ENCODE measurements around the gene CCDC85C. TPM values are rescaled to one million over a fixed set of nuclear protein-coding genes. Genes with fewer than 3 reads are reported as not detected.

The CCDC85C gene
- total RNA-seq, 1 experiment from 2014 or later = 42.3 TPM

DNA sequence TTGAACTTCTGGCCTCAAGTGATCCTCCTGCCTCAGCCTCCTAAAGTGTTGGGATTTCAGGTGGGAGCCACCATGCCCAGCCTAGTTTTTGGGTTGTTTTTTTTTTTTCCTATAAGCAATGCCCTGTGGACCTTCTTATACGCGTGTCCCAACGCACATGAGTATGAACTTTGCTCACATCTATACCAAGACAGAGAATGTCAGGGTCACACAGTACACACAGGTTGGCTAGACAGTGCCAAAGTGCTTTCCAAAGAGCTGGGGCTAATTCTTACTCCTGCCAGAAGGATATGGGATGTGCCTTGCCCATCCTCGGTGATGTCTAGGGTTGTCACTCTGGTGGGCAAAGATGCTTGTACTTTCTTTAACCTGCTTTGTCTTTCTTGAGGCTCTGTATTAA is 7.6 kb upstream of the CCDC85C start:
- no peaks in the 10 kb centered on the region for H3K9me2 ChIP-seq (ENCODE audit: insufficient read depth)
- ChIA-PET CTCF (no interaction called here), RAD21 (ENCODE audit: low non-redundant PET in 1 of 2, low total read pairs in 2 of 2, uncharacterized antibody in 2 of 2, unreplicated experiment in 2 of 2) (no interaction called here), POLR2A (no interaction called here)
- H3K36me3 ChIP-seq (ENCODE audit: control insufficient read depth in 1 of 2, insufficient read depth in 2 of 2, low read length in 2 of 2) = no peaks in the 10 kb centered on the region
- no TSS peak for BruUV-seq (replicated peaks)
- intact Hi-C loops (cut with micrococcal nuclease) = no loop called here
- no peaks in the 10 kb centered on the region for H3K79me2 ChIP-seq (ENCODE audit: insufficient read depth, low read length)
- no peak for TF ChIP-seq JUND (IDR thresholded peaks at IDR 0.05)
- H3K9ac ChIP-seq (ENCODE audit: low read length) = no peak overlapping the region
- H2AFZ ChIP-seq (ENCODE audit: low read depth, low read length, poor library complexity, severe bottlenecking) = no peak overlapping the region
- peaks cover 4 to 5% of the 10 kb centered on the region in 2 experiments; a peak in 3 of 4 replicates for H3K4me1 ChIP-seq (ENCODE audit: control insufficient read depth in 1 of 2, insufficient read depth in 2 of 2, low read length in 2 of 2)
- H3K27me3 ChIP-seq (ENCODE audit: insufficient read depth, low read length) = 0 out of 2 replicates have a peak, but pooled peaks cover 3% of the 10 kb centered on the region
- H3K4me3 ChIP-seq (replicated peaks in 1 of 2; ENCODE audit: low read depth in 1 of 2, low read length in 2 of 2) = no peak overlapping the region
- H3K27ac ChIP-seq (ENCODE audit: low read depth, low read length) = no peak overlapping the region
- DNase-seq (ENCODE audit: low read depth, low spot score) (no peak), ATAC-seq (no peak)
- H3K9me3 ChIP-seq (ENCODE audit: control insufficient read depth in 1 of 2, insufficient read depth in 1 of 2, low read depth in 1 of 2, low read length in 2 of 2) = no peaks in the 10 kb centered on the region
- H4K20me1 ChIP-seq (ENCODE audit: insufficient read depth) = no peaks in the 10 kb centered on the region
- no peak overlapping the region for H3K4me2 ChIP-seq (ENCODE audit: low read length)

GRCh38 chr14:99609245-99610170 is 5.5 kb upstream of the CCDC85C start:
- ChIA-PET POLR2A (no interaction called here), RAD21 (ENCODE audit: low non-redundant PET in 1 of 2, low total read pairs in 2 of 2, uncharacterized antibody in 2 of 2, unreplicated experiment in 2 of 2) (no interaction called here), CTCF (no interaction called here)
- Histone ChIP-seq H3K27ac (ENCODE audit: low read depth, low read length) (no peak overlapping the region), H3K36me3 (ENCODE audit: control insufficient read depth in 1 of 2, insufficient read depth in 2 of 2, low read length in 2 of 2) (no peaks in the 10 kb centered on the region), H3K9me2 (ENCODE audit: insufficient read depth) (no peaks in the 10 kb centered on the region), H3K9me3 (ENCODE audit: control insufficient read depth in 1 of 2, insufficient read depth in 1 of 2, low read depth in 1 of 2, low read length in 2 of 2) (no peaks in the 10 kb centered on the region), H2AFZ (ENCODE audit: low read depth, low read length, poor library complexity, severe bottlenecking) (no peak overlapping the region), H3K79me2 (ENCODE audit: insufficient read depth, low read length) (no peaks in the 10 kb centered on the region), H3K4me1 (ENCODE audit: control insufficient read depth in 1 of 2, insufficient read depth in 2 of 2, low read length in 2 of 2) (peaks cover 12 to 16% of the 10 kb centered on the region in 2 experiments), H3K4me3 (replicated peaks in 1 of 2; ENCODE audit: low read depth in 1 of 2, low read length in 2 of 2) (no peak overlapping the region), H3K27me3 (ENCODE audit: insufficient read depth, low read length) (no peaks in the 10 kb centered on the region), H3K4me2 (ENCODE audit: low read length) (no peak overlapping the region), H3K9ac (ENCODE audit: low read length) (no peak overlapping the region), H4K20me1 (ENCODE audit: insufficient read depth) (no peaks in the 10 kb centered on the region)
- DNase-seq (ENCODE audit: low read depth, low spot score) (no peak), ATAC-seq (no peak)
- intact Hi-C loops (cut with micrococcal nuclease) = no loop called here
- no TSS peak for BruUV-seq (replicated peaks)
- no peak for TF ChIP-seq CBX3 (IDR thresholded peaks at IDR 0.05; ENCODE audit: low read depth)
- no peak for TF ChIP-seq EZH2 (IDR thresholded peaks at IDR 0.05)
- TF ChIP-seq SIN3A (IDR thresholded peaks at IDR 0.05; ENCODE audit: low read depth) = no peak
- TF ChIP-seq SRF (IDR thresholded peaks at IDR 0.05; ENCODE audit: low read depth) = no peak
- no peak for TF ChIP-seq ZFX (IDR thresholded peaks at IDR 0.05)
- TF ChIP-seq REST (IDR thresholded peaks at IDR 0.05; ENCODE audit: low read depth) = no peak
- no peak for TF ChIP-seq CEBPB (IDR thresholded peaks at IDR 0.05; ENCODE audit: low read depth)
- TF ChIP-seq POLR2AphosphoS5 (IDR thresholded peaks at IDR 0.05; ENCODE audit: low read depth, low read length) = no peak
- no peak for TF ChIP-seq YY1 (IDR thresholded peaks at IDR 0.05; ENCODE audit: extremely low read depth, insufficient replicate concordance, low read depth, low read length)
- TF ChIP-seq EGR1 (IDR thresholded peaks at IDR 0.05; ENCODE audit: low read depth) = no peak
- no peak for TF ChIP-seq TCF7L2 (IDR thresholded peaks at IDR 0.05; ENCODE audit: borderline replicate concordance, extremely low read depth, insufficient read depth, insufficient read length)
- TF ChIP-seq POLR2A (IDR thresholded peaks at IDR 0.05; ENCODE audit: borderline replicate concordance, extremely low read depth, insufficient read depth, insufficient read length) = no peak
- TF ChIP-seq SP1 (IDR thresholded peaks at IDR 0.05; ENCODE audit: low read depth) = no peak
- no peak for TF ChIP-seq ZBTB33 (IDR thresholded peaks at IDR 0.05; ENCODE audit: extremely low read depth, insufficient replicate concordance, low read length)

All from HCT116 (cell line).